ENCODE measurements around the gene RABGAP1L.

GRCh38 chr1:174768949-174769348 lies 609.6 kb downstream of the RABGAP1L start:
- TF ChIP-seq, protein P1, sequence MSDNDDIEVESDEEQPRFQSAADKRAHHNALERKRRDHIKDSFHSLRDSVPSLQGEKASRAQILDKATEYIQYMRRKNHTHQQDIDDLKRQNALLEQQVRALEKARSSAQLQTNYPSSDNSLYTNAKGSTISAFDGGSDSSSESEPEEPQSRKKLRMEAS (IDR thresholded peaks at IDR 0.05), result no peak
- TF ChIP-seq, protein P2, sequence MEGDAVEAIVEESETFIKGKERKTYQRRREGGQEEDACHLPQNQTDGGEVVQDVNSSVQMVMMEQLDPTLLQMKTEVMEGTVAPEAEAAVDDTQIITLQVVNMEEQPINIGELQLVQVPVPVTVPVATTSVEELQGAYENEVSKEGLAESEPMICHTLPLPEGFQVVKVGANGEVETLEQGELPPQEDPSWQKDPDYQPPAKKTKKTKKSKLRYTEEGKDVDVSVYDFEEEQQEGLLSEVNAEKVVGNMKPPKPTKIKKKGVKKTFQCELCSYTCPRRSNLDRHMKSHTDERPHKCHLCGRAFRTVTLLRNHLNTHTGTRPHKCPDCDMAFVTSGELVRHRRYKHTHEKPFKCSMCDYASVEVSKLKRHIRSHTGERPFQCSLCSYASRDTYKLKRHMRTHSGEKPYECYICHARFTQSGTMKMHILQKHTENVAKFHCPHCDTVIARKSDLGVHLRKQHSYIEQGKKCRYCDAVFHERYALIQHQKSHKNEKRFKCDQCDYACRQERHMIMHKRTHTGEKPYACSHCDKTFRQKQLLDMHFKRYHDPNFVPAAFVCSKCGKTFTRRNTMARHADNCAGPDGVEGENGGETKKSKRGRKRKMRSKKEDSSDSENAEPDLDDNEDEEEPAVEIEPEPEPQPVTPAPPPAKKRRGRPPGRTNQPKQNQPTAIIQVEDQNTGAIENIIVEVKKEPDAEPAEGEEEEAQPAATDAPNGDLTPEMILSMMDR (IDR thresholded peaks at IDR 0.05; ENCODE audit: control extremely low read depth in 1 of 3, insufficient read depth in 1 of 3, low read depth in 1 of 3, low read length in 3 of 3), result no peak
- TF ChIP-seq EZH2 (IDR thresholded peaks at IDR 0.05; ENCODE audit: low read depth, low read length, severe bottlenecking), result no peak
- TF ChIP-seq CEBPB (IDR thresholded peaks at IDR 0.05; ENCODE audit: low read depth, low read length), result no peak
- no peak for TF ChIP-seq SP1 (IDR thresholded peaks at IDR 0.05; ENCODE audit: low read depth, low read length)
- TF ChIP-seq SIX5 (IDR thresholded peaks at IDR 0.05; ENCODE audit: low read depth, low read length), result no peak

All from H1 (cell line).